Gastroesophageal sphincter (tissue), 3 donors: ENCODE measurements around the gene OPCML.

Experiments
- POLR2A ChIP-seq, 2 donors: fragments of 450-650 bp; IDR thresholded peaks; one replicate each; pipeline ENCODE4 v1.6.1; 2017; ENCODE audit warnings: antibody characterized with exemption in 2 of 2, mild to moderate bottlenecking in 2 of 2, moderate library complexity in 1 of 2
- POLR2AphosphoS5 ChIP-seq: sonication (generic); formaldehyde crosslinking; IDR thresholded peaks from one replicate; pipeline ENCODE4 v1.6.1; 2017; ENCODE audit warnings: antibody characterized with exemption
- TF ChIP-seq, protein P1 (sequence below), 4 experiments: fragments of 200-600 bp in 2 of 4; fragments of 450-650 bp in 2 of 4; sonication (generic) in 1 of 4; IDR thresholded peaks; one replicate each; pipeline ENCODE4 v1.5.1; 2017 to 2019; ENCODE audit warnings: antibody characterized with exemption in 4 of 4, mild to moderate bottlenecking in 2 of 4, moderate library complexity in 2 of 4

DNA sequence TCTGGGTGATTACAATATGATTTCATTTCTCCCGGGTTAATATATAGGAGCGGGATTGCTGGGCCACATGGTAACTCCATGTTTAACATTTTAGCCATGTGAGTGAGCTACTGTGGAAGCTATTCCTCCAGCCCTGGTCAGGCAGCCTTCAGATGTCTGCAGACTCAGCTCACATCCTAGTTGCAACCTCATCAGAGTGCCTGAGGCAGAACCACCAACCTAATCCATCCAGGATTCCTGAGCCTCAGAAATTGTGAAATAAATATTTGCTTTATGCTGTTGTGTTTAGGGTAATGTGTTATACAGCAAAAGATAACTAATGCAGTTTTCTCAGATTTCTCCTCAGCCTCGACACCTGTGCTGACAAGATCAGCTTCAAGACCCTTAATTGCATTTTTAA, 676.8 kb downstream of the OPCML start:
- TF ChIP-seq POLR2A (IDR thresholded peaks at IDR 0.05) = no peak
- TF ChIP-seq, protein P1, sequence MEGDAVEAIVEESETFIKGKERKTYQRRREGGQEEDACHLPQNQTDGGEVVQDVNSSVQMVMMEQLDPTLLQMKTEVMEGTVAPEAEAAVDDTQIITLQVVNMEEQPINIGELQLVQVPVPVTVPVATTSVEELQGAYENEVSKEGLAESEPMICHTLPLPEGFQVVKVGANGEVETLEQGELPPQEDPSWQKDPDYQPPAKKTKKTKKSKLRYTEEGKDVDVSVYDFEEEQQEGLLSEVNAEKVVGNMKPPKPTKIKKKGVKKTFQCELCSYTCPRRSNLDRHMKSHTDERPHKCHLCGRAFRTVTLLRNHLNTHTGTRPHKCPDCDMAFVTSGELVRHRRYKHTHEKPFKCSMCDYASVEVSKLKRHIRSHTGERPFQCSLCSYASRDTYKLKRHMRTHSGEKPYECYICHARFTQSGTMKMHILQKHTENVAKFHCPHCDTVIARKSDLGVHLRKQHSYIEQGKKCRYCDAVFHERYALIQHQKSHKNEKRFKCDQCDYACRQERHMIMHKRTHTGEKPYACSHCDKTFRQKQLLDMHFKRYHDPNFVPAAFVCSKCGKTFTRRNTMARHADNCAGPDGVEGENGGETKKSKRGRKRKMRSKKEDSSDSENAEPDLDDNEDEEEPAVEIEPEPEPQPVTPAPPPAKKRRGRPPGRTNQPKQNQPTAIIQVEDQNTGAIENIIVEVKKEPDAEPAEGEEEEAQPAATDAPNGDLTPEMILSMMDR (IDR thresholded peaks at IDR 0.05) = no peak
- TF ChIP-seq POLR2AphosphoS5 = no peak
